Stomach (tissue), 9 donors: ENCODE data around the gene PNMA3. TPM values are rescaled to one million over a fixed set of nuclear protein-coding genes. Genes with fewer than 3 reads are reported as not detected.
"Not testable (repeated sequence)": the region's sequence is repeated elsewhere in the genome, so short reads cannot be mapped to it uniquely, and the experiment has no call there.

Source experiments
- DNase-seq, 2 donors: peaks; one replicate each; pipeline versions ENCODE4 v3.0.0 to v3.0.0-alpha.2; 2013 to 2019
- H3K27ac ChIP-seq, 5 donors: fragments of 200-600 bp in 4 of 5; sonication (generic) in 4 of 5; one replicate each; pipeline ENCODE4 v1.5.1; 2013 to 2019; ENCODE audit warnings: mild to moderate bottlenecking in 1 of 5, moderate library complexity in 1 of 5
- H3K27me3 ChIP-seq, 3 donors: fragments of 200-600 bp; sonication (generic); one replicate each; pipeline ENCODE4 v1.5.1; 2017 to 2019; ENCODE audit warnings: mixed run types in 1 of 3
- H3K36me3 ChIP-seq, 4 donors: fragments of 200-600 bp; sonication (generic); 1 replicate in 3 of 4; 2 replicates in 1 of 4; pipeline ENCODE4 v1.5.1; 2016 to 2019
- H3K4me1 ChIP-seq, 4 donors: fragments of 200-600 bp; sonication (generic); one replicate each; pipeline ENCODE4 v1.5.1; 2016 to 2019
- H3K4me3 ChIP-seq, 4 donors: fragments of 200-600 bp; sonication (generic) in 3 of 4; one replicate each; pipeline ENCODE4 v1.5.1; 2016 to 2019; ENCODE audit warnings: mild to moderate bottlenecking in 1 of 4
- H3K9me3 ChIP-seq, 4 donors: fragments of 200-600 bp; sonication (generic); one replicate each; pipeline ENCODE4 v1.5.1; 2016 to 2019
- CTCF ChIP-seq, 7 experiments: fragments of 450-650 bp in 4 of 7; fragments of 200-600 bp in 3 of 7; sonication (generic) in 3 of 7; IDR thresholded peaks; one replicate each; pipeline ENCODE4 v1.5.1; 2016 to 2019; ENCODE audit warnings: antibody characterized with exemption in 7 of 7, control low read depth in 2 of 7, mild to moderate bottlenecking in 1 of 7
- EP300 ChIP-seq: sonication (generic); formaldehyde crosslinking; IDR thresholded peaks from one replicate; pipeline ENCODE4 v1.6.1; 2017; ENCODE audit warnings: antibody characterized with exemption
- POLR2A ChIP-seq, 4 donors: fragments of 450-650 bp; IDR thresholded peaks; one replicate each; pipeline ENCODE4 v1.6.1; 2016; ENCODE audit warnings: antibody characterized with exemption in 4 of 4, control low read depth in 2 of 4, mild to moderate bottlenecking in 1 of 4, moderate library complexity in 1 of 4
- POLR2AphosphoS5 ChIP-seq, 3 donors: sonication (generic); formaldehyde crosslinking; IDR thresholded peaks; one replicate each; pipeline ENCODE4 v1.6.1; 2016; ENCODE audit warnings: antibody characterized with exemption in 3 of 3
- WGBS, 5 donors: extraction: QIAGEN DNeasy Blood & Tissue Kit in 3 of 5; methylation state at CpG; one replicate each; pipeline versions ENCODE4 v1.1.5 to v1.1.7; 2013 to 2018; 5-methylcytosine and 5-hydroxymethylcytosine counted together
- intact Hi-C: fragments of 100-400 bp; cut with DNase I; formaldehyde crosslinking; loops from one replicate; pipeline ENCODE4 v1.15.1; 2023; ENCODE audit warnings: low total_unique reads
- polyA plus RNA-seq, 3 donors: library from polyadenylated mRNA; stranded (reverse); fragments of 200-250 nt; gene quantifications; one replicate each; pipeline ENCODE4 v1.2.3, GENCODE V29; 2013
- small RNA-seq, 4 donors: library from RNA; depleted of rRNA; stranded (forward); fragments of <200 nt; gene quantifications; one replicate each; pipeline ENCODE3, GENCODE V24; 2016
- total RNA-seq, 5 donors: library from RNA; depleted of rRNA; stranded (reverse); fragments of >200 nt; gene quantifications; one replicate each; pipeline versions ENCODE4 v1.1.0 to v1.2.3, GENCODE V29; 2014 to 2016
- donor health status: healthy with polysubstance abuse.
- donor health status: Bipolar disorder and iron deficiency.
- donor health status: healthy.

Gene PNMA3
- total and polyA plus RNA-seq, 8 donors = 0.28 to 2.2 (median 1.2) TPM; not detected in 4

GRCh38 chrX:153075366-153075765, 19.1 kb downstream of the PNMA3 start:
- H3K36me3 ChIP-seq = no peaks in the 10 kb centered on the region
- no peak overlapping the region for H3K4me3 ChIP-seq
- H3K27me3 ChIP-seq = no peaks in the 10 kb centered on the region
- TF ChIP-seq POLR2AphosphoS5 (IDR thresholded peaks at IDR 0.05) (no peak), CTCF (IDR thresholded peaks at IDR 0.05) (no peak), POLR2A (IDR thresholded peaks at IDR 0.05) (no peak), EP300 (no peak)
- H3K27ac ChIP-seq = no peak overlapping the region
- H3K4me1 ChIP-seq = no peaks in the 10 kb centered on the region
- WGBS, 5 donors = 67 to 100% (median 97%) methylated on average over 2 to 9 of the region's 14 CpGs; no CpG with 5 or more reads in 1 of the 5 donors
- intact Hi-C loops = no loop called here
- no peak for DNase-seq
- H3K9me3 ChIP-seq = no peaks in the 10 kb centered on the region

- H3K27me3 ChIP-seq, H3K4me3 ChIP-seq, H3K4me1 ChIP-seq, intact Hi-C loops, H3K36me3 ChIP-seq, H3K9me3 ChIP-seq, H3K27ac ChIP-seq, DNase-seq: not testable (repeated sequence)
- WGBS, 5 donors = no CpG with 5 or more reads among the region's 76 CpGs
These were observed 21.3 kb downstream of the PNMA3 start for GRCh38 chrX:153077437-153078135.

- H3K9me3 ChIP-seq, H3K4me3 ChIP-seq, DNase-seq, H3K4me1 ChIP-seq, H3K36me3 ChIP-seq, intact Hi-C loops, H3K27ac ChIP-seq, H3K27me3 ChIP-seq: not testable (repeated sequence)
- WGBS, 5 donors = 20 to 57% (median 44%) methylated on average over 1 to 10 of the region's 23 CpGs; no CpG with 5 or more reads in 1 of the 5 donors
These were observed 27.1 kb downstream of the PNMA3 start for GRCh38 chrX:153083238-153083923.

GRCh38 chrX:153102418-153102817, 46.1 kb downstream of the PNMA3 start:
- Histone ChIP-seq H3K27me3 (no peaks in the 10 kb centered on the region), H3K9me3 (peaks cover 0 to 52% (median 23%) of the 10 kb centered on the region in 4 donors), H3K27ac (no peak overlapping the region), H3K36me3 (no peaks in the 10 kb centered on the region), H3K4me3 (no peak overlapping the region), H3K4me1 (no peaks in the 10 kb centered on the region)
- TF ChIP-seq CTCF (IDR thresholded peaks at IDR 0.05) (no peak), POLR2AphosphoS5 (IDR thresholded peaks at IDR 0.05) (no peak)
- intact Hi-C loops = no loop called here
- DNase-seq = no peak
- 31 to 84% (median 51%) methylated on average over 3 of the region's 3 CpGs for WGBS, 5 donors

DNA sequence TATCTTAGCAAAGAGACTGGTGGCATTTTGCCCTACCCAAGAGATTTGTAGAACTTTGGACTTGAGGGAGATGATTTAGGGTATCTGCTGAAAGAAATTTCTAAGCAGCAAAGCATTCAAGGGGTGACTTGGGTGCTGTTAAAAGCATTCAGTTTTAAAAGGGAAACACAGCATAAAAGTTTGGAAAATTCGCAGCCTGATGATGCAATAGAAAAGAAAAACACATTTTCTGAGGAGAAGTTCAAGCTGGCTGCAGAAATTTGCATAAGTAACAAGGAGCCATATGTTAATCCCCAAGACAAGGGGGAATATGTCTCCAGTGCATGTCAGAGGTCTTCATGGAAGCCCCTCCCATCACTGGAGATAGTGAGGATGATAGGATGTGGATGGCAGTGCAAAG, 48.7 kb downstream of the PNMA3 start:
- H3K36me3 ChIP-seq, DNase-seq, H3K4me1 ChIP-seq, H3K27ac ChIP-seq, H3K27me3 ChIP-seq, intact Hi-C loops, H3K4me3 ChIP-seq: not testable (repeated sequence)
- 42 to 92% (median 86%) methylated on average over 1 of the region's 1 CpG for WGBS, 5 donors
- peaks cover 0 to 52% (median 23%) of the 10 kb centered on the region in 4 donors for H3K9me3 ChIP-seq

DNA sequence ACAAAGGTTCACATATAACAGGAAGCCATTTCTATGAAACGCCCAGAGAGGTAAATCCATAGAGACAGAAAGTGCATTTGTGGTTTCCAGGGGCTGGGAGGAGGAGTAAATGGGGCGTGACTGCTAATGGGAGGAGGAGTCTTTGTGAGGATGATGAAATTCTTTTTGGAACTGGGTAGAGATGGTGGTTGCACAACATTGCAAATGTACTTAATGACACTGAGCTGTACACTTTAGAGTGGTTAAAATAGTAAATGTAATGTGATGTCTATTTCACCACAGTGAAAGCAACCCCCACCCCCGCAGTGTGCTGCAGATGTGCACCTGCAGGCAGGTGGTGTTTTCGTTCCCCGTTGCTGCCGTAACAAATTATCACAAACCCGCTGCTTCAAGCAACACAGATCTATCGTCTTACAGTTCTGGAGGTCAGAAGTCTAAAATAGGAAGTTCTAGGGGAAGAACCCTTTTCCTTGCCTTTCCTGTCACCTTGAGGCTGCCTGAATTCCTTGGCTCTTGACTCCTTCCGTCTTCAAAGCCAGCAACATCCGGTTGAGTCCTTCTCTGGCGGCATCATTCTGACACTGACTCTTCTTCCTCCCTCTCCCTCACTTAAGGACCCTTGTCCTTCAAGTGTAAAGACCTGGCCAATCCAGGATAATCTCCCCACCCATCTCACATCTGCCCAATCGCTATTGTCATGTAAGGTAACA, 50.0 kb downstream of the PNMA3 start:
- H3K27me3 ChIP-seq, H3K4me3 ChIP-seq, intact Hi-C loops, DNase-seq, H3K36me3 ChIP-seq, H3K4me1 ChIP-seq, H3K27ac ChIP-seq: not testable (repeated sequence)
- 10 to 65% (median 27%) methylated on average over 1 to 4 of the region's 12 CpGs for WGBS, 5 donors
- H3K9me3 ChIP-seq = peaks cover 0 to 43% (median 19%) of the 10 kb centered on the region in 4 donors

Small RNA genes lying within 50 kb of the gene (small RNA-seq; reads per million reads assigned to genes)
- gene AC243428.1 = 0 reads per million in 4 donors

Other genes with a start within 250 kb of the PNMA3 start
- gene CETN2, start 225.7 kb upstream of the PNMA3 start, total RNA-seq = 10 to 100 TPM in 4 of 5 donors, 1 to 10 TPM in 1; 10.0 to 45.5 (median 29.0) TPM
- gene CETN2, start 225.7 kb upstream of the PNMA3 start, polyA plus RNA-seq = 10 to 100 TPM; 29.0 to 33.1 (median 32.4) TPM
- 10 to 100 TPM in 1 of 5 donors, 1 to 10 TPM in 2, under 1 TPM in 2; 0.58 to 45.5 (median 6.8) TPM for gene NSDHL, start 225.4 kb upstream of the PNMA3 start, total RNA-seq
- 10 to 100 TPM in 2 of 3 donors, 1 to 10 TPM in 1; 9.5 to 28.3 (median 15.6) TPM for gene NSDHL, start 225.4 kb upstream of the PNMA3 start, polyA plus RNA-seq
- 1 to 10 TPM; 1.2 to 6.5 (median 4.5) TPM for gene ZNF185, start 158.4 kb upstream of the PNMA3 start, total RNA-seq
- gene ZNF185, start 158.4 kb upstream of the PNMA3 start, polyA plus RNA-seq = 10 to 100 TPM in 1 of 3 donors, 1 to 10 TPM in 2; 4.4 to 48.2 (median 4.6) TPM
- gene PNMA5, start 62.4 kb upstream of the PNMA3 start, total RNA-seq = not detected
- gene PNMA5, start 62.4 kb upstream of the PNMA3 start, polyA plus RNA-seq = under 1 TPM in 1 of 3 donors, not detected in 2; 0.05 TPM
- gene PNMA6A, start 16.0 kb downstream of the PNMA3 start, total RNA-seq = 1 to 10 TPM in 2 of 5 donors, not detected in 3; 1.7 to 2.4 TPM
- under 1 TPM; 0.44 to 0.58 (median 0.46) TPM for gene PNMA6A, start 16.0 kb downstream of the PNMA3 start, polyA plus RNA-seq
- gene MAGEA1, start 122.8 kb downstream of the PNMA3 start, total RNA-seq = not detected
- gene MAGEA1, start 122.8 kb downstream of the PNMA3 start, polyA plus RNA-seq = not detected